H1 (cell line): ENCODE results near the gene OR51B6. TPM values are rescaled to one million over a fixed set of nuclear protein-coding genes. Genes with fewer than 3 reads are reported as not detected.

ENCODE experiments used
- CTCF ChIA-PET: fragments of 300-600 bp; sonication (Branson Sonifier 250); formaldehyde crosslinking; loops from one replicate; lab custom pipeline; 2021; ENCODE audit not compliant: partially characterized antibody; lab: Charles Lee
- POLR2A ChIA-PET: fragments of 300-600 bp; sonication (Branson Sonifier 250); formaldehyde crosslinking; loops from one replicate; lab custom pipeline; 2021; ENCODE audit warnings: inconsistent platforms; ENCODE audit not compliant: partially characterized antibody; lab: Charles Lee
- DNase-seq, 2 experiments: peaks; one replicate each; pipeline versions ENCODE4 v3.0.0 to v3.0.0-alpha.2; 2010 to 2022; ENCODE audit warnings: low spot score in 2 of 2, low read depth in 1 of 2, mixed read lengths in 1 of 2
- FAIRE-seq: peaks from 2 replicates; lab custom pipeline; 2011; peaks lifted over from hg19 to GRCh38; lab: Jason Lieb, UNC
- H2AFZ ChIP-seq: 2 replicates; pipeline ENCODE4 v1.8.1; 2012; ENCODE audit warnings: low read length, inconsistent platforms
- H2AK5ac ChIP-seq: 2 replicates; pipeline ENCODE4 v1.6.1; 2013; ENCODE audit warnings: low read depth, low read length
- H2BK120ac ChIP-seq: replicated peaks from 2 replicates; pipeline ENCODE3; 2013; ENCODE audit warnings: low read depth, low read length, inconsistent platforms
- H2BK12ac ChIP-seq: 2 replicates; pipeline ENCODE4 v1.6.1; 2013; ENCODE audit warnings: low read depth, low read length
- H2BK15ac ChIP-seq: 2 replicates; pipeline ENCODE4 v1.6.1; 2013; ENCODE audit warnings: low read length
- H2BK20ac ChIP-seq: 2 replicates; pipeline ENCODE4 v1.6.1; 2013; ENCODE audit warnings: low read length
- H2BK5ac ChIP-seq: 2 replicates; pipeline ENCODE4 v1.6.1; 2013; ENCODE audit warnings: low read depth, low read length
- H3K14ac ChIP-seq: 2 replicates; pipeline ENCODE4 v1.6.1; 2013; ENCODE audit warnings: inconsistent platforms; ENCODE audit not compliant: insufficient read length
- H3K18ac ChIP-seq: 2 replicates; pipeline ENCODE4 v1.6.1; 2013; ENCODE audit warnings: low read length; ENCODE audit errors: extremely low read depth
- H3K23ac ChIP-seq: 2 replicates; pipeline ENCODE4 v1.6.1; 2013; ENCODE audit warnings: inconsistent platforms; ENCODE audit not compliant: insufficient read length
- H3K23me2 ChIP-seq: 2 replicates; pipeline ENCODE4 v1.6.1; 2013; ENCODE audit warnings: low read depth, low read length
- H3K27ac ChIP-seq: 2 replicates; pipeline ENCODE4 v1.6.1; 2011; ENCODE audit warnings: low read depth, low read length, inconsistent platforms
- H3K27me3 ChIP-seq, 4 experiments: replicated peaks in 1 of 4; 1 replicate in 1 of 4; 2 replicates in 3 of 4; pipeline versions ENCODE4 v1.6.1 to v1.8.1; 2011 to 2013; ENCODE audit warnings: low read length in 3 of 4, mild to moderate bottlenecking in 3 of 4, inconsistent platforms in 2 of 4, mixed read lengths in 2 of 4, moderate library complexity in 1 of 4; ENCODE audit not compliant: control insufficient read depth in 3 of 4, insufficient read depth in 3 of 4; ENCODE audit errors: extremely low read depth in 1 of 4
- H3K36me3 ChIP-seq, 4 experiments: 2 replicates each; pipeline versions ENCODE4 v1.6.1 to v1.8.1; 2011 to 2013; ENCODE audit warnings: mild to moderate bottlenecking in 4 of 4, low read length in 3 of 4, moderate library complexity in 2 of 4, control low read depth in 1 of 4, inconsistent platforms in 1 of 4; ENCODE audit not compliant: insufficient read depth in 4 of 4, control insufficient read depth in 2 of 4
- H3K4ac ChIP-seq: replicated peaks from 2 replicates; pipeline ENCODE3; 2013; ENCODE audit warnings: low read length, low read depth, mixed read lengths, inconsistent platforms; ENCODE audit not compliant: insufficient read length
- H3K4me1 ChIP-seq, 4 experiments: replicated peaks in 1 of 4; 1 replicate in 1 of 4; 2 replicates in 3 of 4; pipeline versions ENCODE4 v1.6.1 to v1.8.1; 2011 to 2013; ENCODE audit warnings: low read length in 3 of 4, inconsistent platforms in 2 of 4, mixed read lengths in 1 of 4; ENCODE audit not compliant: insufficient read depth in 4 of 4, control insufficient read depth in 3 of 4
- H3K4me2 ChIP-seq, 2 experiments: 2 replicates each; pipeline versions ENCODE4 v1.6.1 to v1.8.1; 2011 to 2013; ENCODE audit warnings: low read depth in 2 of 2, low read length in 2 of 2, control low read depth in 1 of 2, inconsistent platforms in 1 of 2, mild to moderate bottlenecking in 1 of 2; ENCODE audit not compliant: insufficient read depth in 1 of 2
- H3K4me3 ChIP-seq, 4 experiments: fragments of 200-600, 300-600 bp in 1 of 4; sonication (generic), shearing (Covaris generic), sonication (Bioruptor Twin) in 1 of 4; 2 replicates each; pipeline versions ENCODE4 v1.5.1 to v1.8.1; 2011 to 2016; ENCODE audit warnings: low read length in 4 of 4, low read depth in 3 of 4, control low read depth in 2 of 4, inconsistent platforms in 2 of 4, mild to moderate bottlenecking in 2 of 4, mixed read lengths in 1 of 4, moderate library complexity in 1 of 4; ENCODE audit not compliant: insufficient read depth in 2 of 4; ENCODE audit errors: extremely low read depth in 1 of 4
- H3K56ac ChIP-seq: replicated peaks from 2 replicates; pipeline ENCODE3; 2013; ENCODE audit warnings: low read depth, mild to moderate bottlenecking, mixed read lengths, low read length, inconsistent platforms; ENCODE audit not compliant: insufficient read length
- H3K79me1 ChIP-seq: 2 replicates; pipeline ENCODE4 v1.6.1; 2013; ENCODE audit warnings: low read depth, low read length, control low read depth
- H3K79me2 ChIP-seq, 2 experiments: 2 replicates each; pipeline versions ENCODE4 v1.6.1 to v1.8.1; 2012 to 2013; ENCODE audit warnings: low read length in 2 of 2, mild to moderate bottlenecking in 2 of 2, inconsistent platforms in 1 of 2; ENCODE audit not compliant: insufficient read depth in 2 of 2, control insufficient read depth in 1 of 2
- H3K9ac ChIP-seq, 4 experiments: replicated peaks in 1 of 4; 1 replicate in 1 of 4; 2 replicates in 3 of 4; pipeline versions ENCODE4 v1.6.1 to v1.8.1; 2011 to 2013; ENCODE audit warnings: low read depth in 3 of 4, low read length in 3 of 4, control low read depth in 2 of 4, mild to moderate bottlenecking in 2 of 4, moderate library complexity in 2 of 4, inconsistent platforms in 1 of 4; ENCODE audit errors: extremely low read depth in 1 of 4
- H3K9me3 ChIP-seq, 2 experiments: 2 replicates each; pipeline versions ENCODE4 v1.6.1 to v1.8.1; 2012 to 2013; ENCODE audit warnings: mild to moderate bottlenecking in 2 of 2, moderate library complexity in 2 of 2, control low read depth in 1 of 2, inconsistent platforms in 1 of 2, low read depth in 1 of 2, low read length in 1 of 2, mixed read lengths in 1 of 2; ENCODE audit not compliant: insufficient read depth in 2 of 2
- H4K20me1 ChIP-seq, 2 experiments: replicated peaks in 1 of 2; 2 replicates each; pipeline versions ENCODE3 to v1.8.1; 2011 to 2013; ENCODE audit warnings: inconsistent platforms in 2 of 2, low read length in 2 of 2, mild to moderate bottlenecking in 1 of 2; ENCODE audit not compliant: insufficient read depth in 2 of 2, control insufficient read depth in 1 of 2
- H4K5ac ChIP-seq: 2 replicates; pipeline ENCODE4 v1.6.1; 2013; ENCODE audit warnings: low read length, low read depth, mixed read lengths, inconsistent platforms; ENCODE audit not compliant: insufficient read length
- H4K8ac ChIP-seq: 2 replicates; pipeline ENCODE4 v1.8.0; 2013; ENCODE audit warnings: mild to moderate bottlenecking, moderate library complexity, low read length, inconsistent platforms; ENCODE audit not compliant: insufficient read depth; ENCODE audit errors: extremely low read depth
- H4K91ac ChIP-seq: replicated peaks from 2 replicates; pipeline ENCODE3; 2013; ENCODE audit warnings: low read length, mixed read lengths, inconsistent platforms; ENCODE audit not compliant: insufficient read length
- BRCA1 ChIP-seq: IDR thresholded peaks from 2 replicates; pipeline ENCODE4 v1.6.1; 2012; ENCODE audit warnings: low read depth, low read length, improper control_type of control experiment
- CBX8 ChIP-seq: fragments of 300-800, 300-1000 bp; sonication (generic); IDR thresholded peaks from 2 replicates; pipeline ENCODE4 v1.7.1; 2016; ENCODE audit warnings: low read depth, low read length, borderline replicate concordance
- CTCF ChIP-seq, 3 experiments: IDR thresholded peaks; 1 replicate in 2 of 3; 2 replicates in 1 of 3; pipeline versions ENCODE4 v1.5.1 to v1.6.1; 2011; ENCODE audit warnings: low read length in 3 of 3, mild to moderate bottlenecking in 3 of 3, inconsistent platforms in 2 of 3, low read depth in 1 of 3, moderate library complexity in 1 of 3; ENCODE audit not compliant: insufficient read depth in 1 of 3; ENCODE audit errors: control extremely low read depth in 1 of 3
- EP300 ChIP-seq, 2 experiments: IDR thresholded peaks; 1 replicate in 1 of 2; 2 replicates in 1 of 2; pipeline ENCODE4 v1.6.1; 2011 to 2012; ENCODE audit warnings: low read depth in 2 of 2, low read length in 2 of 2, mild to moderate bottlenecking in 2 of 2, borderline replicate concordance in 1 of 2, inconsistent platforms in 1 of 2, moderate library complexity in 1 of 2
- FOSL1 ChIP-seq: IDR thresholded peaks from 2 replicates; pipeline ENCODE4 v1.6.1; 2011; ENCODE audit warnings: mild to moderate bottlenecking, low read depth, low read length, moderate library complexity; ENCODE audit not compliant: insufficient read depth
- GABPA ChIP-seq: IDR thresholded peaks from 2 replicates; pipeline ENCODE4 v1.6.1; 2011; ENCODE audit warnings: mild to moderate bottlenecking, low read length, moderate library complexity, borderline replicate concordance; ENCODE audit not compliant: insufficient read depth
- KDM1A ChIP-seq: fragments of 200-600, 300-600 bp; sonication (generic); IDR thresholded peaks from 2 replicates; pipeline ENCODE4 v1.7.1; 2016; ENCODE audit warnings: mild to moderate bottlenecking, low read length, borderline replicate concordance
- KDM4A ChIP-seq: IDR thresholded peaks from one replicate; pipeline ENCODE4 v1.7.1; 2012; ENCODE audit warnings: low read depth, mild to moderate bottlenecking, moderate library complexity, low read length, inconsistent platforms; ENCODE audit not compliant: severe bottlenecking
- NANOG ChIP-seq: IDR thresholded peaks from 2 replicates; pipeline ENCODE4 v1.6.1; 2011; ENCODE audit warnings: low read length, low read depth, mild to moderate bottlenecking, inconsistent platforms; ENCODE audit not compliant: insufficient read depth, poor library complexity, severe bottlenecking
- SUZ12 ChIP-seq: fragments of 200-600 bp; sonication (generic); IDR thresholded peaks from 2 replicates; pipeline ENCODE4 v1.6.1; 2012; ENCODE audit warnings: mild to moderate bottlenecking, inconsistent platforms, low read length, moderate library complexity, mixed read lengths
- TCF12 ChIP-seq: IDR thresholded peaks from 2 replicates; pipeline ENCODE4 v1.6.1; 2011; ENCODE audit warnings: low read depth, mild to moderate bottlenecking, low read length
- WGBS, 2 experiments: shearing (Covaris generic) in 1 of 2; methylation state at CpG; one replicate each; pipeline versions ENCODE4 v1.1.6 to v1.1.7; 2013 to 2015; ENCODE audit warnings: low lambda C conversion rate in 2 of 2, mixed read lengths in 2 of 2, inconsistent platforms in 1 of 2, low coverage in 1 of 2, missing lambda C conversion rate in 1 of 2; ENCODE audit not compliant: insufficient replicate concordance in 2 of 2, insufficient coverage in 1 of 2, insufficient read length in 1 of 2; ENCODE audit errors: extremely low coverage in 1 of 2, missing lambda C conversion rate in 1 of 2; 5-methylcytosine and 5-hydroxymethylcytosine counted together
- polyA plus RNA-seq, 7 experiments: library from polyadenylated mRNA; depleted of rRNA in 3 of 7; stranded (reverse) in 5 of 7; unstranded in 2 of 7; fragments of >200 nt in 5 of 7; fragments of 200-250 nt in 2 of 7; gene quantifications; 1 replicate in 5 of 7; 2 replicates in 1 of 7; 4 replicates in 1 of 7; pipeline versions ENCODE4 v1.2.1 to v1.2.3, GENCODE V29; 2011 to 2013; ENCODE audit warnings: missing spikeins in 2 of 7, mixed read lengths in 2 of 7
- total RNA-seq: library from RNA; stranded (reverse); fragmentation: NEBNext Ultra II Directional; extraction: Animal tissue kit (Norgen Biotek cat#: 25700); gene quantifications from 2 replicates; pipeline ENCODE4 v1.2.1, GENCODE V29; 2021

The OR51B6 gene
- total and polyA plus RNA-seq, 2 of the 8 experiments (the other 6 are each of a cell fraction or from before 2014, with no cell fraction given): not detected

GRCh38 chr11:5364214-5364613 lies 12.9 kb downstream of the OR51B6 start:
- Histone ChIP-seq H3K9me3 (no peaks in the 10 kb centered on the region), H3K23me2 (peaks cover 4% of the 10 kb centered on the region; the same call in 1 of the 2 replicates), H3K4me2 (no peak overlapping the region), H2AFZ (no peak overlapping the region), H3K79me1 (no peaks in the 10 kb centered on the region), H2BK20ac (no peak overlapping the region), H4K91ac (no peak overlapping the region), H2AK5ac (no peak overlapping the region), H4K20me1 (no peaks in the 10 kb centered on the region), H3K23ac (no peak overlapping the region), H3K36me3 (no peaks in the 10 kb centered on the region), H3K14ac (no peak overlapping the region), H3K4me3 (no peak overlapping the region), H4K8ac (no peak overlapping the region), H3K18ac (no peak overlapping the region), H2BK5ac (no peak overlapping the region), H3K27me3 (no peaks in the 10 kb centered on the region), H3K4me1 (no peaks in the 10 kb centered on the region), H3K9ac (no peak overlapping the region), H3K4ac (no peak overlapping the region), H2BK12ac (no peak overlapping the region), H3K27ac (no peak overlapping the region), H3K79me2 (no peaks in the 10 kb centered on the region), H3K56ac (no peak overlapping the region), H2BK15ac (no peak overlapping the region), H4K5ac (no peak overlapping the region), H2BK120ac (no peak overlapping the region)
- ChIA-PET CTCF (interaction anchor here (0.7 to 1.4 kb wide), 4 partner anchors 13 to 156 kb away, joined by 3 to 6 read pairs (median 4); partner anchors contain the start of gene OR51B6), POLR2A (no interaction called here)
- no peak for DNase-seq
- 95% methylated on average over 2 of the region's 2 CpGs; no CpG with 5 or more reads in 1 of the 2 experiments for WGBS, 2 experiments
- no peak for FAIRE-seq
- TF ChIP-seq FOSL1: no peak
- TF ChIP-seq KDM4A: no peak
- no peak for TF ChIP-seq CBX8
- TF ChIP-seq BRCA1: no peak
- no peak for TF ChIP-seq CTCF (IDR thresholded peaks at IDR 0.05; ENCODE audit: control extremely low read depth in 1 of 3, insufficient read depth in 1 of 3, low read depth in 1 of 3, low read length in 3 of 3)
- TF ChIP-seq TCF12: no peak
- TF ChIP-seq NANOG: no peak
- no peak for TF ChIP-seq EP300 (IDR thresholded peaks at IDR 0.05; ENCODE audit: borderline replicate concordance in 1 of 2, low read depth in 2 of 2, low read length in 2 of 2)
- no peak for TF ChIP-seq GABPA
- no peak for TF ChIP-seq SUZ12
- no peak for TF ChIP-seq KDM1A
